ENCODE results near the gene ST3GAL6. TPM values are rescaled to one million over a fixed set of nuclear protein-coding genes. Genes with fewer than 3 reads are reported as not detected.

Gene ST3GAL6
- polyA plus RNA-seq, 2 donors, result 1.8 to 4.6 TPM

GRCh38 chr3:98791341-98792325, 28.5 kb downstream of the ST3GAL6 start:
- Histone ChIP-seq H3K4me3 (ENCODE audit: low read depth in 1 of 2, low read length in 2 of 2) (no peak overlapping the region), H3K36me3 (ENCODE audit: control insufficient read depth in 2 of 2, insufficient read depth in 2 of 2, low read length in 1 of 2) (no peaks in the 10 kb centered on the region), H3K9me3 (ENCODE audit: control insufficient read depth in 2 of 2, insufficient read depth in 1 of 2, low read depth in 1 of 2, low read length in 1 of 2) (no peaks in the 10 kb centered on the region), H3K27ac (ENCODE audit: low read depth in 2 of 2, low read length in 1 of 2) (no peak overlapping the region), H3K27me3 (ENCODE audit: control insufficient read depth in 1 of 2, insufficient read depth in 2 of 2, low read length in 2 of 2) (no peaks in the 10 kb centered on the region), H3K4me1 (ENCODE audit: control insufficient read depth in 2 of 2, insufficient read depth in 2 of 2, low read length in 1 of 2) (no peaks in the 10 kb centered on the region)
- 77% methylated on average over 7 of the region's 7 CpGs for WGBS, 2 donors

DNA sequence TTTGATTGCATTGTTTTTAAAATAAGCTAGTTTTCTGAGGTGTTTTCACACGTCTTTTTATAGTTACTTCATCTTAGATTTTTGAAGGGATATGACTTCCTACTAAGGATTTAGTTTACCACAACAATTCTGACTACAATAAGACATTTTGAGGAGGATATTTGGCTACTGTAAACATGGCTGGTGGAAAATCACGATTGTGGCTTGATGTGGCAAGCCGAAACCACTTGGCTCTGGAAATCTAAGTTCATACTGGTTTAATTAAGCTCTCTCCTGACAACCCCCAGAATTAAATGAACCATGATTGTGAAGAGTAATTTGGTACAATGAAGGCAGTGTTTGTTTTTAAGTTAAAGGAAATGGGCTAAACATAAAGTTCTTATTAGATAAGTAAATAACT, 30.8 kb downstream of the ST3GAL6 start:
- Histone ChIP-seq H3K4me1 (ENCODE audit: control insufficient read depth in 2 of 2, insufficient read depth in 2 of 2, low read length in 1 of 2) (no peaks in the 10 kb centered on the region), H3K4me3 (ENCODE audit: low read depth in 1 of 2, low read length in 2 of 2) (no peak overlapping the region), H3K27ac (ENCODE audit: low read depth in 2 of 2, low read length in 1 of 2) (no peak overlapping the region), H3K36me3 (ENCODE audit: control insufficient read depth in 2 of 2, insufficient read depth in 2 of 2, low read length in 1 of 2) (no peaks in the 10 kb centered on the region), H3K9me3 (ENCODE audit: control insufficient read depth in 2 of 2, insufficient read depth in 1 of 2, low read depth in 1 of 2, low read length in 1 of 2) (no peaks in the 10 kb centered on the region), H3K27me3 (ENCODE audit: control insufficient read depth in 1 of 2, insufficient read depth in 2 of 2, low read length in 2 of 2) (no peaks in the 10 kb centered on the region)
- WGBS, 2 donors, result 63 to 72% methylated on average over 3 of the region's 3 CpGs

- no peak overlapping the region for H3K4me3 ChIP-seq (ENCODE audit: low read depth in 1 of 2, low read length in 2 of 2)
- H3K27me3 ChIP-seq (ENCODE audit: control insufficient read depth in 1 of 2, insufficient read depth in 2 of 2, low read length in 2 of 2), result no peaks in the 10 kb centered on the region
- WGBS, 2 donors, result 85 to 87% methylated on average over 5 of the region's 5 CpGs
- H3K36me3 ChIP-seq (ENCODE audit: control insufficient read depth in 2 of 2, insufficient read depth in 2 of 2, low read length in 1 of 2), result no peaks in the 10 kb centered on the region
- H3K27ac ChIP-seq (ENCODE audit: low read depth in 2 of 2, low read length in 1 of 2), result no peak overlapping the region
- H3K9me3 ChIP-seq (ENCODE audit: control insufficient read depth in 2 of 2, insufficient read depth in 1 of 2, low read depth in 1 of 2, low read length in 1 of 2), result no peaks in the 10 kb centered on the region
- H3K4me1 ChIP-seq (ENCODE audit: control insufficient read depth in 2 of 2, insufficient read depth in 2 of 2, low read length in 1 of 2), result no peaks in the 10 kb centered on the region
Measured at GRCh38 chr3:98796334-98796733, 33.2 kb downstream of the ST3GAL6 start.

GRCh38 chr3:98797905-98798304, 34.8 kb downstream of the ST3GAL6 start:
- no peaks in the 10 kb centered on the region for H3K27me3 ChIP-seq (ENCODE audit: control insufficient read depth in 1 of 2, insufficient read depth in 2 of 2, low read length in 2 of 2)
- no peak overlapping the region for H3K27ac ChIP-seq (ENCODE audit: low read depth in 2 of 2, low read length in 1 of 2)
- no peak overlapping the region for H3K4me3 ChIP-seq (ENCODE audit: low read depth in 1 of 2, low read length in 2 of 2)
- H3K4me1 ChIP-seq (ENCODE audit: control insufficient read depth in 2 of 2, insufficient read depth in 2 of 2, low read length in 1 of 2), result no peaks in the 10 kb centered on the region
- no peaks in the 10 kb centered on the region for H3K9me3 ChIP-seq (ENCODE audit: control insufficient read depth in 2 of 2, insufficient read depth in 1 of 2, low read depth in 1 of 2, low read length in 1 of 2)
- H3K36me3 ChIP-seq (ENCODE audit: control insufficient read depth in 2 of 2, insufficient read depth in 2 of 2, low read length in 1 of 2), result no peaks in the 10 kb centered on the region
- WGBS, 2 donors, result 70 to 78% methylated on average over 4 of the region's 4 CpGs

GRCh38 chr3:98798820-98799219, 35.7 kb downstream of the ST3GAL6 start:
- Histone ChIP-seq H3K4me1 (ENCODE audit: control insufficient read depth in 2 of 2, insufficient read depth in 2 of 2, low read length in 1 of 2) (no peaks in the 10 kb centered on the region), H3K27me3 (ENCODE audit: control insufficient read depth in 1 of 2, insufficient read depth in 2 of 2, low read length in 2 of 2) (no peaks in the 10 kb centered on the region), H3K9me3 (ENCODE audit: control insufficient read depth in 2 of 2, insufficient read depth in 1 of 2, low read depth in 1 of 2, low read length in 1 of 2) (no peaks in the 10 kb centered on the region), H3K4me3 (ENCODE audit: low read depth in 1 of 2, low read length in 2 of 2) (no peak overlapping the region), H3K36me3 (ENCODE audit: control insufficient read depth in 2 of 2, insufficient read depth in 2 of 2, low read length in 1 of 2) (no peaks in the 10 kb centered on the region), H3K27ac (ENCODE audit: low read depth in 2 of 2, low read length in 1 of 2) (no peak overlapping the region)
- 86 to 91% methylated on average over 4 of the region's 4 CpGs for WGBS, 2 donors

- H3K27ac ChIP-seq (ENCODE audit: low read depth in 2 of 2, low read length in 1 of 2), result no peak overlapping the region
- H3K36me3 ChIP-seq (ENCODE audit: control insufficient read depth in 2 of 2, insufficient read depth in 2 of 2, low read length in 1 of 2), result no peaks in the 10 kb centered on the region
- 82 to 84% methylated on average over 3 of the region's 3 CpGs for WGBS, 2 donors
- no peaks in the 10 kb centered on the region for H3K9me3 ChIP-seq (ENCODE audit: control insufficient read depth in 2 of 2, insufficient read depth in 1 of 2, low read depth in 1 of 2, low read length in 1 of 2)
- H3K27me3 ChIP-seq (ENCODE audit: control insufficient read depth in 1 of 2, insufficient read depth in 2 of 2, low read length in 2 of 2), result no peaks in the 10 kb centered on the region
- H3K4me1 ChIP-seq (ENCODE audit: control insufficient read depth in 2 of 2, insufficient read depth in 2 of 2, low read length in 1 of 2), result no peaks in the 10 kb centered on the region
- no peak overlapping the region for H3K4me3 ChIP-seq (ENCODE audit: low read depth in 1 of 2, low read length in 2 of 2)
Measured at GRCh38 chr3:98799479-98799878, 36.3 kb downstream of the ST3GAL6 start.

- Histone ChIP-seq H3K9me3 (ENCODE audit: control insufficient read depth in 2 of 2, insufficient read depth in 1 of 2, low read depth in 1 of 2, low read length in 1 of 2) (no peaks in the 10 kb centered on the region), H3K36me3 (ENCODE audit: control insufficient read depth in 2 of 2, insufficient read depth in 2 of 2, low read length in 1 of 2) (no peaks in the 10 kb centered on the region)
- WGBS, 2 donors, result 56 to 86% methylated on average over 3 of the region's 3 CpGs
Measured at GRCh38 chr3:98800401-98800800, 37.3 kb downstream of the ST3GAL6 start.

DNA sequence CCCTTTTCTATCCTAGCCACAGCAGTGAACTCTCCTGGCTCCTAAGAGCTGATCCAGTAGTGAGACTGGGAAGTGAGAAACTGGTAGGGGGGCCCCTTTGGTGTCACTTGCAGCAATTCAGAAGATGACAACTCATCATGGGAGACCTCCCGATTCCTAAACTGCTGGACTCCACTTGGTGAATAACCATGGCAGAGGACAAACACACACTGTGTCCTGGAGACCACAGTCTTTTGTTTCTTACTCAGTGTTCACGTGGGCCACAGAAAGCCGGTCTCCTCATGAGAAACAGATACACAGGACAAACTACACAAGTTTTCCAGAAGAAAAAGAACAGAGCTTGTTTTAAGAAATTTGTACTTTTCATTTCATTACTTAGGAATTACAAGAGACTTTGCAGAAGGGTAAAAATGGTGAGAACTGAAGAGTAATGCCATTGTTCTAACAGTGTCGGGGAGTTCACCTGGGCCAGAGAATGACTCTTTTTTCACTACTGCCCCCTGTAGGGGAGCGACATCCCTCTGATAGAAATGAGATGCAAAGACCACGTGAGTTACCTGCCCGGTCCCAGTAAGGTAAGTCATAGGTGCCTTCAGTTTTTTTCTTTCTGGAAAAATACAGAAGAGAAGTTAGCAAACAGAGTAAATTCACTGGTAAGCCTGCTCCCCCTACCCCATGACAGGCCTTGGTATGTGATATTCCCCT, 38.1 kb downstream of the ST3GAL6 start:
- no peaks in the 10 kb centered on the region for H3K27me3 ChIP-seq (ENCODE audit: control insufficient read depth in 1 of 2, insufficient read depth in 2 of 2, low read length in 2 of 2)
- no peaks in the 10 kb centered on the region for H3K4me1 ChIP-seq (ENCODE audit: control insufficient read depth in 2 of 2, insufficient read depth in 2 of 2, low read length in 1 of 2)

More at GRCh38 chr3:98800401-98800800, 37.3 kb downstream of the ST3GAL6 start:
- Histone ChIP-seq H3K27ac (ENCODE audit: low read depth in 2 of 2, low read length in 1 of 2) (no peak overlapping the region), H3K27me3 (ENCODE audit: control insufficient read depth in 1 of 2, insufficient read depth in 2 of 2, low read length in 2 of 2) (no peaks in the 10 kb centered on the region), H3K4me1 (ENCODE audit: control insufficient read depth in 2 of 2, insufficient read depth in 2 of 2, low read length in 1 of 2) (no peaks in the 10 kb centered on the region), H3K4me3 (ENCODE audit: low read depth in 1 of 2, low read length in 2 of 2) (no peak overlapping the region)

DNA sequence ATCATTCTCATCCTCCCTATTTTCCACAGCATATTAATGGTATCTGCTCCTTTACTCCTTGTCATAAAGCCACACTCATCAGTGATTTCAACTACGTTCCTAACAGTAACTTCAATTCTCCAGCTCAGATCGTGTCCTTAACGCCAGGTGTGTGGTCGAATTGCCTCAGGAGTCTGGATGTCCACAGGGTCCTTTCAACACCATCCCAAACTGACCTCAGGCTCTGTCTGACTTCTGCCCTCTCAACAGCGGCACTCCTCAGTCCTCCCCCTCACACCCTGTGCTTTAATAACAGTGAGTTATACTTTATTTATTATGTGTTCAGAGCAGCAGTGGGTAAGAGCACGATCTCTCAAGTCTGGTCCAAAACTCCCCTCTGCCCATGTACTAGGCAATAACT, 42.4 kb downstream of the ST3GAL6 start:
- Histone ChIP-seq H3K4me1 (ENCODE audit: control insufficient read depth in 2 of 2, insufficient read depth in 2 of 2, low read length in 1 of 2) (no peaks in the 10 kb centered on the region), H3K36me3 (ENCODE audit: control insufficient read depth in 2 of 2, insufficient read depth in 2 of 2, low read length in 1 of 2) (peaks cover 2% of the 10 kb centered on the region in 2 donors), H3K27me3 (ENCODE audit: control insufficient read depth in 1 of 2, insufficient read depth in 2 of 2, low read length in 2 of 2) (no peaks in the 10 kb centered on the region), H3K9me3 (ENCODE audit: control insufficient read depth in 2 of 2, insufficient read depth in 1 of 2, low read depth in 1 of 2, low read length in 1 of 2) (no peaks in the 10 kb centered on the region), H3K27ac (ENCODE audit: low read depth in 2 of 2, low read length in 1 of 2) (no peak overlapping the region), H3K4me3 (ENCODE audit: low read depth in 1 of 2, low read length in 2 of 2) (no peak overlapping the region)
- 90 to 94% methylated on average over 6 of the region's 6 CpGs for WGBS, 2 donors

More for the DNA sequence above, 38.1 kb downstream of the ST3GAL6 start:
- Histone ChIP-seq H3K4me3 (ENCODE audit: low read depth in 1 of 2, low read length in 2 of 2) (no peak overlapping the region), H3K27ac (ENCODE audit: low read depth in 2 of 2, low read length in 1 of 2) (no peak overlapping the region), H3K9me3 (ENCODE audit: control insufficient read depth in 2 of 2, insufficient read depth in 1 of 2, low read depth in 1 of 2, low read length in 1 of 2) (no peaks in the 10 kb centered on the region), H3K36me3 (ENCODE audit: control insufficient read depth in 2 of 2, insufficient read depth in 2 of 2, low read length in 1 of 2) (no peaks in the 10 kb centered on the region)
- 90 to 92% methylated on average over 7 of the region's 7 CpGs for WGBS, 2 donors
